Activated naive CD8-positive, alpha-beta T cell treated with anti-CD3 and anti-CD28 coated beads, Interleukin-2, amount 50 U/mL, for 16 hours (primary cell): Measurements from ENCODE around the gene ADARB1.

Experiments
- DNase-seq: peaks from one replicate; pipeline ENCODE4 v3.0.0-alpha.2; 2020; ENCODE audit warnings: low read depth, low spot score

Gene ADARB1

DNA sequence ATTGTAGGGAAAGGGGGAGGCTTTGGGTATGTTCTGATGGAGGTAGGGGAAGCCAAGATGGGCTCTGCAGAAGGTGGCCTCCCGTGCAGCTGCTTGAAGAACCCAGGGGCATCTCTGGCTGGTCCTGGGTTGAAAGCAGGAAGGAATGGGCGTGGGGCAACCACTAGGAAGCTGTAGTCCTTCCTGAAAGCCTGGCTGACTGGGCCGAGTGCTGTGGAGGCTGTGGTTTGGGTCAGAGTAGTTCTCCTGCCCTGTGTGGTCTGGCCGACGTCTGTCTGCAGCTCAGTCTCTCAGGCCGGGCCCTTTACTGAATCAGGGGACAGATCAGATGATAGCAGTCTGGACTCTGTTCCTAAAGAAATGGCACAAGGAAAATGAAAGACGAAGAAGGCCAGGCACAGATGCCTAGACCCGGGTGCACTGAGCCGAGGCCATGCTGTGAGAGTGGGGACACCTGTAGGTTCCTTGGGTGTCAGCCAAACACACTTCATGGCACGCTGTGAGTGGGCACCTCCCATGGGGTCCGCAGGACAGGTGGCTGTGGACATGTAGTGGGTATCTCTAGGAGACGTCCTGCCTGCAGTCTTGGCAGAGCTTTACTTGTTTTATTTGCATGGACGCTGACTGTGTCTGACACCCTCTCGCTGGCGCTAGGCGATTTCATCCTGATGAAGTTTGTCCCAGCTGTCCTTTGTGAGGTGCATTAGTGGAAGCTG is 126.4 kb downstream of the ADARB1 start:
- no peak for DNase-seq

DNA sequence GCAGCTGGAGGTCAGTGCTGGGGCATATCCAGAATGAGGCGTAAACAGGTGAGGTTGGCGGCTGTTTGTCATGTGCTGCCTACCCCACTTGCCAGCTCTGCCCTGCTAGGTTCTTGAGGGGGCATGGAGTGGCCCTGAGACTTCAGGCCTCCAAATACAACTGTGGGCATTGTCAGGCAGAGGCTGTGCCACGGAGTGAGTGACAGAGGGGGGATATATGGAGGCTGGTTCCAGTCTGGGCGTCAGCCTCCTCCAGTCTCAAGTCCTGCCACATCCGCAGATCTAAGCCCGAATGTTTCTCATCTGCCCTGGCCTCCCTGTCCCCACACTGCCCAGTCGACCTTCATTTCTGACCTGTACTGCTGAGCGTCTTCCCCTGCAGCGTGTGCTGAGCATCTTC is 128.0 kb downstream of the ADARB1 start:
- no peak for DNase-seq

DNA sequence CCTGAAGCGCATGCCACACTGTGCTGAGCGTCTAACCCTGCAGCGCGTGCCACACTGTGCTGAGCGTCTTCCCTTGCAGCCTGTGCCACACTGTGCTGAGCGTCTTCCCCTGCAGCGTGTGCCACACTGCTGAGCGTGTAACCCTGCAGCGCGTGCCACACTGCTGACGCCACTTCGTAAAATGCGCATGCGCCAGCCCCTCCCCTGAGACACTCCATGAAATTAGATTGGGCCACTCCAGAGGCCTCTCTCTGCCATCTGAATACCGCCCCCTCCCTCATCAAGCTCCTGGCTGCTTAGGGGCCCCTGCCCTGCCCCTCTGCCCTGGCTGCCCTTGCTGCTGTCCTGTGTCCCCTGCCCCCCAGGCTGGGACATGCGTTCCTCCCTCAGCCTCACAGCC is 128.5 kb downstream of the ADARB1 start:
- DNase-seq = no peak

DNA sequence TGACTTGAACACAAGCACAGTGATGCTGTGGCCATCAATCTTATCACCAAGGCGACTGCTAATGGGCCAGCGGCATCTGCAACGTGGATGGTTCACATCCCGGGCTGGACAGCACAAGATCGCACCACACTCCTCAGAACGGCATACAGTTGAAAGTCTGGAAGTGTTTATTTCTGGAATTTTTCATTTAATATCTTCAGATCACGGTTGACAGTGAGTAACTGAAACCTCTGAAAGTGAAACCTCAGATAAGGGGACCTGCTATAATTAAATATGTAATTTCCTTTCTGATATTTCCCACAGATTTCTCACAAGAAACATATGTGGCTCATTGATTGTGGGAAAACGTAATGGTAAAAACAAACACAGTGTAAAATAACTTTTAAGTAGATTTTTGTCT is 129.6 kb downstream of the ADARB1 start:
- no peak for DNase-seq

DNA sequence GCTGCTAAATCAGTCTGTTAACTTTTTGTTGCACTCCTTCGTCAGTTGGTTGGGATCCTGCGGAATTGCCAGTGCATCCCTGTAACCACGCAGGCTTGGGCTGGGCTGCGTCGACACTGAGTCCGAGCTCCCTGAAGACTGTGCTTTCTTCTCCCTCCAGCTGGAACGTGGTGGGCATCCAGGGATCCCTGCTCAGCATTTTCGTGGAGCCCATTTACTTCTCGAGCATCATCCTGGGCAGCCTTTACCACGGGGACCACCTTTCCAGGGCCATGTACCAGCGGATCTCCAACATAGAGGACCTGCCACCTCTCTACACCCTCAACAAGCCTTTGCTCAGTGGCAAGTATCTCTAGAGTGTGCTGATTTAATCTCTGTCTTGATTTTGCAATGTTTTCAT is 130.0 kb downstream of the ADARB1 start:
- DNase-seq = no peak

DNA sequence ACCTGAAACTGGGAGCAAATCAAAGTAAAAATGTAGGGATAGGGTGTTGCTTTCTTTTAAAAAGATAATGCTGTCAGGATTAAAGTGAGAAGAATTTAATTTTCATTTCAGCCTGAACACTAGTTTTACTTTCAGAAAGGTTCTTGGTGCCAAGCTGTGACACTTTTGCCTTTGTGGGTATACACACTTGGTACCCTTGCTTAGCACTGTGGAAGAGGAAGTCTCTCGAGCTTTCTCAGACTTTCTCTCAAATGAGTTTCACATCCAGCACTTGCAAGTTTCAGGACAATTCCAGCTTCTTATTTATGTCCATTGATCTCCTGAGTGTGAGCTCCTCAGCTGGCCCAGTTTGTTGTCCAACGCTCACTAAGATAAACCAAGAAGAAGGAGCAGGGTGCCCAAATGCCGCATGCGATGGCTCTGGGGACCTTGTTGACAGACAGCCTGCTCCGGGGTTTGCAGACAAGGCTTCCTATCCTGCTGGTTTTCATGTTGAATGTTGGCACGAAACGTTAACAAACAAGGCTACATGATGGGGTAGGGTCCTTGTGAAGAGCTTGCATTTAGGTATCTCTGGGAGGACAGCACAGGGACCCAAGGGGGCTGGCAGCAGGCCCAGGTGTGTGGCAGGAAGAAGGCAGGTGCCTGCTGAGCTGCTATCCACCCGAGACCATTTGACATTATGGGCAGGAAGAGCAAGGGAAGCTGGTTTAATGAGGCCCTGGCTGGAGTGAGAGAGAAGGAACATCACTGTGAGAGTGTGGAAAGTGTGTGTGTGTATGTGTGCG is 133.7 kb downstream of the ADARB1 start:
- no peak for DNase-seq

DNA sequence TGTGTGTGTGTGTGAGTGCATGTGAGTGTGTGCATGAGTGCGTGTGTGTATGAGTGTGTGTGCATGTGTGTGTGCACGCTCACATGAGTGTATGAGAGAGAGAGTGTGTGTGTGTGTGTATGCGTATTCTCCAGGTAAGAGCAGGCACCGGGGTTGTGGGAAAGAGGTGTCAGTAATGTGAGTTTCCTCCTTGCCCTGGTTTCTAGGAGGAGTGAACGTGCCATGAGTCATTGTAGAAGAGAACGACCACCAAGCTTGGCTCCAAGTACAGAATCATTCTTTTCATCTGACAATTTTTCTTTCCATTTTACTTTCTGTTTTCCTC is 134.2 kb downstream of the ADARB1 start:
- DNase-seq = no peak

DNA sequence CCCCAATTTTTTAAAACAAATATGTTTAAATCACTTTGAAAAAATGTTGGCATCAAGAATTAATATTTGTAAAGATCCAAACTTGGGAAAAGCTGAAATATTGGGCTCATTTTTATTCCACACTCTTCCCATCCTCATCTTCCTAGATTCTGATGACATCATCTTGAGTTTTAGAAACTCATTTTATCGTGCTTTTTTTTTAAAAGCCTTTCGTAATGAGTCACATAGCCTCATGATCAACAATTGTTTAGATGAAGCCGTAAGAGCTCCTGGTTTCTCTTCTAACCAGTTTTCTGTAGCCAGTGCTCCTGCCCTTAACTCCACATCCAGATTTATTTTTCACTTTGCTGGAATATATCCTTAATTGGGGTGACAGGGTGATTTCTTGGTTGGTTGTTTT is 134.7 kb downstream of the ADARB1 start:
- no peak for DNase-seq

DNA sequence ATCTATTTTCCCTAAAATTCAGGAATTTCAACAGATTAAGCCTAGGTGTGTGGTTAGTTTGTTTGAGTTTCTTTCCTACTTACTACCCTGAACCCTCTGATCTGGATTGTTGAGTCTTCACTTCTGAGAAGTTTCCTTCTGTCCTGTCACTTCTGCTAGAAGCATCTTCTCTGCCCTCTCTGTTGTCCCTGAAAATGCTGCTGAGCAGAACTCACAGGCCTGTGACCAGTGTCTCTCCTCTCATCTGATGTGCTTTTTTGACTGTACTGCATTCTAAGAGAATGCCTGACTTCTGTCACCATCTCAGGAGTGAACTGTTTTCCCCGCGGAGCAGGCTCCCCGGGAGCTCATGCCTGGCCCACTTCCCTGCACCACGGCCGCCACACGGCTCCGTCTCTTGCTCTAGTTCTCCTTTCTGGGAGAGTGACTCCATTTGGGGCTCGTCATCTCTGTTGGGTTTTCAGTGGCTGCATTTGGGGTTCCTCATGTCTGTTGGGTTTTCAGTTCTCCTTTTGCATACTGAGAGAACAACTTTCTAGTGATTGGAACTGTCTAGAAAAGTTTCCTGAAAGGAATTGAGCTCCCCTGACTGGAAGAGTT is 135.4 kb downstream of the ADARB1 start:
- DNase-seq = no peak

DNA sequence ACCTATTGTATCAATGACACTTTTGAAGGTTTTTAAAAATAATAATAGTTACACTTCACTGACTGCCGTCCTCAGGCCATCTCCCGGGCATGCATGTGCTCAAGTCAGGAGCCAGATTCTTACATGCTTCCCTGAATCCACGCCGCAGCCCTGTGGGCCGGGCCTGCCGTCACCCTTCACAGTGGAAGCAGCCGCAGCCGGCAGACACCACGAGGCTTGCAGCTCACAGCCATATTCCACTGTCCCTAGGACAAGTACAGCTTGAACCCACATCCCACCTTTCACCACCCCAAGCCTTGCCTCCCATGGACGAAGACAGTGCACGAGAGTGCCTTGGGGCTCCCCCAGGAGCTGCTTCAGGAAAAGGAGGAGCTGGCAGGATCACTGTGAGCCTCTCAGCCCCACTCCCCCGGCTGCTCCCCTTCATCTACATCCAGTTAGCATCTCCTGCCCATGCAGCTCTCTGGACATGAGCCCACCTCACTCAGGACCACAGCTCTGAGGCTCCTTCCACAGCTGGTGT is 136.1 kb downstream of the ADARB1 start:
- DNase-seq = no peak

DNA sequence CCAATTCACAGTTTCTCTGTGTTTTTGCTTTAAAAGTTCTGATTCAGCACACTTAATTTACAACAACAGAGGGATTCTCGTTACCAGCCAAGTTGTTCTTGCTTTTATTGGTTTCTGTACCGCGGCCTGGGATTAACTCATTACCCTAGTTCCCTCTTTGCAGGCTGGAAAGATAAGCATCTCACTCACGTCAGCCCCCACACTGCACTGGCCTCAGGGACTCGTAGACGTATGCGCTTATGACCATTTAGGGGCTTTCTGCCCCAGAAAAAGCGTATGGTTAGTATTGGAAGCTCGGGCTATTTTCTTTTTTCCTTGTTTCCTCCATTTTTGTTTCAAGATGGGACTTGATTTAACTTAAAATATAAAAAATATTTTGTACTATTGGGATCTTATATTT is 137.3 kb downstream of the ADARB1 start:
- no peak for DNase-seq

DNA sequence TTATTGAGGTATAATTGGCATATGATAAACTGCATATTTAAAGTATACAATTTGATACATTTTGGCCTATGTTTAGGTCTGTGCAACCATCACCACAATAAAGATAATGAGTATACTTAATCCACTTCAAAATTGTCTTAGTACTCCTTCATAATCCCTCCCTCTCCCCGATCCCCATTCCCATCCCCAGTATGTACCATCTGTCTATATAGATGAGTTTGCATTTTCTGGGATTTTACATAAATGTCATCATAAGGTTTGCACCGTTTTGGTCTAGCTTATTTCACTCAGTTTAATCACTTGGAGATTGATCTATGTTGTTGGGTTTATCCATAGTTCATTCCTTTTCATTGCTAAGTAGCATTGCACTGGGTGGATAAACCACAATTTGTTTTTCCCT is 139.0 kb downstream of the ADARB1 start:
- no peak for DNase-seq

DNA sequence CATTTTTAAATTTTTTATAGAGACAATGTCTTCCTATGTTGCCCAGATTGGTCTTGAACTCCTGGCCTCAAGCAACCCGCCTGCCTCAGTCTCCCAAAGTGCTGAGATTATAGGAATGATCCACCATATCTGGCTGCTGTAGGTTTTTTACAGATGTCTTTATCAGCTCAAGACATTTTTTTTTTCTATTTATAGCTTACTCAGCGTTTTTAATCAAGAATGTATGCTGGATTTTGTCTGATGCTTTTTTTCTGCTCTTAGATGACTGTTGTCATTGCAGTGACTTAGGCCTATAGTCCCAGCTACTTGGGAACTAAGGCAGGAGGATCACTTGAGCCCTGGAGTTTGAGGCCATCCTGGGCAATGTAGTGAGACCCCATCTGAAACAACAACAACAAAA is 140.8 kb downstream of the ADARB1 start:
- DNase-seq = no peak

DNA sequence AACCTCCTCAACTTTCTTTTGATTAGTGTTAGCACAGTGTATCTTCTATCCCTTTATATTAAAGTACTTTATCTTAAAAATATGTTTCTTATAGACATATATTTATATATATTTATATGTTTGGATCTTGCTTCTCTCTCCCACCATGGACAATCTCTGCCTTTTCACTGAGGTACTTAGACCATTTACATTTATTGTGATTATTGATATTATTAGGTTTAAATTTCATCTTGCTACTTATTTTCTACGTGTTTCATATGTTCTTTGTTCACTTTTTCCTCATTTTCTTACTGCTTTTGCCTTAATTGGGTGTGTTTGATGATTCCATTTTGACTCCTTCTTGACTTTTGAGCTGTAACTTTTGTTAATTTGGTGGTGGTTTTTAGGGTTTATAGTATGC is 142.6 kb downstream of the ADARB1 start:
- DNase-seq = no peak

DNA sequence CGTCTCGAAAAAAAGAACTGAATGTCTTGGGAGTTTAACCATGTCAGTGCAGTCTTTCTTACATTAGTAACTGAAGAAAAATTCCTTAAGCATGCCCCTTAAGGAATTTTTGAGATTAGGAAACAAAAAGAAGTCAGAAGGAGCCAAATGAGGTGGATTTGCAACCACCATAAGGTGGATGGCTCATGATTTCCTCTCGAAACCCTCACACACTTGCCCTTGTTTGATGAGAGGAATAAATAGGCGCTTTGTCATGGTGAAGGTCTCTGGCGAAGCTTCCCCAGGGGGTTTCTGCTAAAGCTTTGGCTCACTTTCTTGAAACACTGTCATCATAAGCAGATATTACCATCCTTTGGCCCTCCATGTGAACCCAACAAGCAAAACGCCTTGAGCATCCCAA is 145.1 kb downstream of the ADARB1 start:
- DNase-seq = no peak

DNA sequence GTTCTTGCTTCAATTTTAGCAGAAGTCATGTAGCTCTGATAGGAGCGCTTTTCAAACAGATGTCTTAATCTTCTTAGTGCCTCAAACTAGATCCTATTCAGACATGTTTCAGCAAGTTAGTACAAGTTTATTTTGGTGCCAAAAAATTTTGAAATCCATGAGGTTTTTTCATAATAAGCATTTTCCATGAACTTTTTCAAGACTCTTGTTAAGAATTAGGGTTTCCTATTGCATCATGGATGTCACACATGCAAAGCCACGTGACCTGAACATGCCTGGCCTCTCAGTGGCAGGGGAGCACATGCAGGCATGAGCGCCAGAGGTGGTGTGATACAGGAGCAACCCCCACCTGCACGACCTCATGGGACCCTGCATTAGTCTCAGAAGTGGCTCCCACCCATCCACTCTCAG is 145.7 kb downstream of the ADARB1 start:
- DNase-seq = no peak

DNA sequence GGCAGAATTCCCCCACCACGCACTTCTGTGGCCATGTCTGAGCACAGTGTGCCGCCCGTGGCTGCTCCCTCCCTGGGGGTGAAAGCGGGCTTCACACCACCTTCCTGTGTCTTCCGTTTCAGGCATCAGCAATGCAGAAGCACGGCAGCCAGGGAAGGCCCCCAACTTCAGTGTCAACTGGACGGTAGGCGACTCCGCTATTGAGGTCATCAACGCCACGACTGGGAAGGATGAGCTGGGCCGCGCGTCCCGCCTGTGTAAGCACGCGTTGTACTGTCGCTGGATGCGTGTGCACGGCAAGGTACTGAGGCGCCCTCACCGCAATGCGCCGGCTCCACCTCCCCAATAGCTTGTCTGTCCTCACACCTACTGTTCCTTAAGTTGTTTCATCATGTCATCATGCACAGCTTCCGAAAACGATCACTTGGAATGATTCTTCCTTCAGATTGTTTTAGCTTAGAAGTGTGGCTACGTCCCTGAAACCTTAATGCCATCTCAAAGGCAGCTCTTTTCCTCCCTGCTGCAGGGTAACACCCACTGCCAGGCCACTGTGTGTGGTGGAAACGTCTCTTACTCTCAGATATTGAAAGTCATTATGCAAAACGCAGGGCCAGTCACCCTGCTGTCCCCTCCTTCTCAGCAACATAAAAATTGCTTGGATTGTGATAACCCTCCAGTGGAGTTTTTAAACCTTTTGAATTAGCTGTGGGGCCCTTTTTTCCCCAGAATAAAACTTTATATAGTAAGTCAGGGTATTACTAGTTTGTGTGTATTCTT is 146.5 kb downstream of the ADARB1 start:
- DNase-seq = no peak

DNA sequence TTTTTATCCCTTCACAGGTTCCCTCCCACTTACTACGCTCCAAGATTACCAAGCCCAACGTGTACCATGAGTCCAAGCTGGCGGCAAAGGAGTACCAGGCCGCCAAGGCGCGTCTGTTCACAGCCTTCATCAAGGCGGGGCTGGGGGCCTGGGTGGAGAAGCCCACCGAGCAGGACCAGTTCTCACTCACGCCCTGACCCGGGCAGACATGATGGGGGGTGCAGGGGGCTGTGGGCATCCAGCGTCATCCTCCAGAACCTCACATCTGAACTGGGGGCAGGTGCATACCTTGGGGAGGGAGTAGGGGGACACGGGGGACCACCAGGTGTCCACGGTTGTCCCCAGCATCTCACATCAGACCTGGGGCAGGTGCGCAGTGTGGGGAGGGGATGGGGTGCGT is 147.6 kb downstream of the ADARB1 start:
- no peak for DNase-seq

DNA sequence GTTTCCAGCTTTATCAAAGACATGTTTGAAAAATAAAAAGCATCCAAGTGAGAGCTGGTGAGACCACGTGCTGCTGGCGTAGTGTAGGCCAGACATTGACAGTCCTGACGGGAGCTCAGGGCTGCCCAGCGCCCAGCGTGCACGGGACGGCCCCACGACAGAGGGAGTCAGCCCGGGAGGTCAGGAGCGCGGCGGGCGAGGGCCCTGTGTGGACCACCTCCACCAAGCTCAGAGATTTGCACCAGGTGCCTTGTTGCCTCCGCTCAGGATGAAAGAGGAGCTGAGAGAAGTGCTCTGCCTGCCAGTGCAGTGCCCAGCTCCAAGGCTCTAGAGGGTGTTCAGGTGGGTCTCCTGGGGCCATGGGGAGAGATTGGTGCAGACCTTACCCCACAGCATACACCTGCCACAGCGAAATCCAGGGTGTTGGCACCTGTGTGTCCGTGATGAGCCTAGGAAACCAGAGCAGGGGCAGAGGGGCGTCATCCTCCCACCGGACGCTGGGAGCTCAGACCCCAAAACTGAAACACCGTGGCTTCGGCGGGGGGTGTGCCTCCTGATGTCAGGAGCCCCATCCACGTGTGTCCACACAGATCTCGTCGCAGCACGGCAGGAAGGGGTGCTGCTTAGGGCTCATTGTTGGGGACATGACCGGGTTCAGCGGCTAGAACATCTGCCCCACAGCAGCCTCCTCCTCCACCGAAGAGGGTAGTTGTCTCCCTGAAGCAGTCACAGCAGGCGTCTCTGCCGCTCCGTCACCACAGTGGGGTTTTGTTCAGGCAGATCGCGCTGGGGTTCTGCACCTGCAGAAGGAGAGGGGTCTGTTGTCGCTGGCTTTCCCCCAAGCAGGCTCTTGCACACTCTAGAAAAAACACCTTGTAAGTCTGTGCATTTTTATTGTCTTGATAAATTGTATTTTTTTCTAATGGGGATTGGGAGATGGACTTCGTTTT is 149.1 kb downstream of the ADARB1 start:
- DNase-seq = no peak

DNA sequence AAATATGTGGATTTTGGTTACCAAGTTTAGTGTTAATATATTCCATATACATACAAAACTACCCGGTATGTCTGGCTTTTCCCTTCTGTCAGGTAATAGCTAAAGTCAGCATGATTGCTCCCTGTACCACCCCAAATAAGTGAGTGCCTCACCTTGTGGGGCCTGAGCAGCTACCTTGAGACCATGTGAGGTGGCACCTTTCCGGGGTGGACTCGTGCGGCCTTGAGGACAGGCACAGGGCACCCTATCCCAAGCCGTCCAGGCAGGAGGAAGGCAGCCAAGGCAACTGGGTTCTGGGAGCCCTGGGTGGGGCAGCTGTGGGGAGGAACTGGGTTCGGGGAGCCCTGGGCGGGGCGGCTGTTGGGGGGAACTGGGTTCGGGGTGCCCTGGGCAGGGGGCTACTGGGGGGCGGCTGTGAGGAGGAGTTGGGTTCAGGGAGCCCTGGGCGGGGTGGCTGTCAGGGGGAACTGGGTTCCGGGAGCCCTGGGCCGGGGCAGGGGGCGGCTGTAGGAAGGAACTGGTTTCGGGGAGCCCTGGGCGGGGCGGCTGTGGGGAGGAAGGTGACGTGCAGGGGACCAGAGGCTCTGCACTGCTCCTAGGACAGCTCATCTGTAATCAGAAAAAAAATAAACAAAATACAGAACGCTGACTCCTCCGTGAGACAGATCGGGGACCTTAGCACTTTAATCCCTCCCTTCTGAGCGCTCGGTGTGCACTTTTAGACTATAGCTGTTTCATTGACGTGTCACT is 150.0 kb downstream of the ADARB1 start:
- no peak for DNase-seq
